SH-SY5Y (cell line): ENCODE results near the gene TNS1.

ENCODE experiments used
- GATA2 ChIP-seq: IDR thresholded peaks from 2 replicates; pipeline ENCODE4 v1.6.1; 2011; ENCODE audit warnings: mild to moderate bottlenecking, low read depth, low read length
- GATA3 ChIP-seq: IDR thresholded peaks from 2 replicates; pipeline ENCODE4 v1.6.1; 2011; ENCODE audit warnings: low read depth, mild to moderate bottlenecking, low read length, moderate library complexity

- TF ChIP-seq GATA2 (no peak), GATA3 (no peak)
Observed at GRCh38 chr2:217903859-217904613, 98.8 kb downstream of the TNS1 start.
